Activated CD4-positive, alpha-beta T cell treated with anti-CD3 and anti-CD28 coated beads, Interleukin-10, Interleukin-2, amounts not matched to agents 100 ng/mL and 50 ng/mL, durations not matched to agents 16 hours and 8 hours (primary cell): Measurements from ENCODE around the gene UBN1.

ENCODE experiments used
- DNase-seq: peaks from one replicate; pipeline ENCODE4 v3.0.0-alpha.2; 2020

Gene UBN1

GRCh38 chr16:4814542-4815173 lies 32.6 kb upstream of the UBN1 start:
- no peak for DNase-seq

- DNase-seq, result no peak
Measured at GRCh38 chr16:4820652-4821051, 26.6 kb upstream of the UBN1 start.

- DNase-seq, result no peak
Measured at GRCh38 chr16:4825196-4825595, 22.1 kb upstream of the UBN1 start.

GRCh38 chr16:4826526-4826925 lies 20.8 kb upstream of the UBN1 start:
- DNase-seq, result no peak

- no peak for DNase-seq
Measured at GRCh38 chr16:4826980-4827379, 20.3 kb upstream of the UBN1 start.

- DNase-seq, result no peak
Measured at GRCh38 chr16:4828567-4829321, 18.5 kb upstream of the UBN1 start.

GRCh38 chr16:4830408-4830807 lies 16.9 kb upstream of the UBN1 start:
- no peak for DNase-seq

- DNase-seq, result no peak
Measured at GRCh38 chr16:4831616-4832015, 15.7 kb upstream of the UBN1 start.

- DNase-seq, result no peak
Measured at GRCh38 chr16:4832698-4833343, 14.5 kb upstream of the UBN1 start.

- DNase-seq, result peak; percentile 28
Measured at GRCh38 chr16:4833584-4833983, 13.7 kb upstream of the UBN1 start.

GRCh38 chr16:4836727-4837126 lies 10.6 kb upstream of the UBN1 start:
- DNase-seq, result no peak

GRCh38 chr16:4837733-4838501 lies 9.4 kb upstream of the UBN1 start:
- DNase-seq, result no peak

GRCh38 chr16:4839942-4840341 lies 7.3 kb upstream of the UBN1 start:
- no peak for DNase-seq

- no peak for DNase-seq
Measured at GRCh38 chr16:4840984-4841383, 6.3 kb upstream of the UBN1 start.

GRCh38 chr16:4846503-4846900 lies 779 bp upstream of the UBN1 start:
- peak; percentile 40 for DNase-seq

GRCh38 chr16:4847774-4848587 lies 700 bp downstream of the UBN1 start:
- DNase-seq, result peak; percentile 59

GRCh38 chr16:4850211-4850610 lies 2.9 kb downstream of the UBN1 start:
- no peak for DNase-seq

GRCh38 chr16:4852221-4852872 lies 5.1 kb downstream of the UBN1 start:
- DNase-seq, result no peak

GRCh38 chr16:4855371-4855770 lies 8.1 kb downstream of the UBN1 start:
- DNase-seq, result no peak

GRCh38 chr16:4855804-4856203 lies 8.5 kb downstream of the UBN1 start:
- no peak for DNase-seq

- no peak for DNase-seq
Measured at GRCh38 chr16:4859190-4859899, 12.1 kb downstream of the UBN1 start.
